ENCODE results near the gene SELENOM. TPM values are rescaled to one million over a fixed set of nuclear protein-coding genes. Genes with fewer than 3 reads are reported as not detected.

Gene SELENOM
- polyA plus RNA-seq, 1 donor from 2014 or later: 6.6 TPM

DNA sequence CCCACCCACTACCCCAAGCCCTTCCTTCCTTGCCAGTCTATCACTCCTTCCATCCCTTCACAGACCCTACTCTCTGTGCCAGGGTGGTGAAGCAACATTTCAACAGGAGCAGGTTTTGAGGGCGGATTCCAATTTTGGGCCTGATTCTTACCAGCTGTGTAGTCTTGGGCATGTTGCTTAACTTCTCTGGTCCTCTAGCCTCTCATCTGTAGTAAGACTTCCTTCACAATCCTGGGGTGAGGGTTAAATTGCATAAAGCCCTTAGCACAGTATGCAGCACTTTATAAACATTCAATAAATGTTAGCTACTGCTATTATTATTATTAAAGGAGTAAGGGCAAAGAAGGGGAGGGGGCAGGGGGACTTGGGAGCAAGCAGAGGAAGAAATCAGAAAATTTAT, 47.6 kb upstream of the SELENOM start:
- H3K9ac ChIP-seq (ENCODE audit: low read length): no peak overlapping the region
- H3K27me3 ChIP-seq (ENCODE audit: insufficient read depth, low read depth, low read length): no peaks in the 10 kb centered on the region
- no peak overlapping the region for H3K4me3 ChIP-seq (ENCODE audit: low read length)
- H2AFZ ChIP-seq (ENCODE audit: low read depth, low read length): no peak overlapping the region
- H3K27ac ChIP-seq (ENCODE audit: low read length): no peak overlapping the region
- H3K9me2 ChIP-seq (ENCODE audit: insufficient read depth, low read length): no peaks in the 10 kb centered on the region
- TF ChIP-seq POLR2AphosphoS5 (IDR thresholded peaks at IDR 0.05): no peak
- TF ChIP-seq TAF1 (IDR thresholded peaks at IDR 0.05; ENCODE audit: low read depth): no peak
- no peak for TF ChIP-seq RAD21 (conservative IDR thresholded peaks at IDR 0.05)
- TF ChIP-seq, protein P1, sequence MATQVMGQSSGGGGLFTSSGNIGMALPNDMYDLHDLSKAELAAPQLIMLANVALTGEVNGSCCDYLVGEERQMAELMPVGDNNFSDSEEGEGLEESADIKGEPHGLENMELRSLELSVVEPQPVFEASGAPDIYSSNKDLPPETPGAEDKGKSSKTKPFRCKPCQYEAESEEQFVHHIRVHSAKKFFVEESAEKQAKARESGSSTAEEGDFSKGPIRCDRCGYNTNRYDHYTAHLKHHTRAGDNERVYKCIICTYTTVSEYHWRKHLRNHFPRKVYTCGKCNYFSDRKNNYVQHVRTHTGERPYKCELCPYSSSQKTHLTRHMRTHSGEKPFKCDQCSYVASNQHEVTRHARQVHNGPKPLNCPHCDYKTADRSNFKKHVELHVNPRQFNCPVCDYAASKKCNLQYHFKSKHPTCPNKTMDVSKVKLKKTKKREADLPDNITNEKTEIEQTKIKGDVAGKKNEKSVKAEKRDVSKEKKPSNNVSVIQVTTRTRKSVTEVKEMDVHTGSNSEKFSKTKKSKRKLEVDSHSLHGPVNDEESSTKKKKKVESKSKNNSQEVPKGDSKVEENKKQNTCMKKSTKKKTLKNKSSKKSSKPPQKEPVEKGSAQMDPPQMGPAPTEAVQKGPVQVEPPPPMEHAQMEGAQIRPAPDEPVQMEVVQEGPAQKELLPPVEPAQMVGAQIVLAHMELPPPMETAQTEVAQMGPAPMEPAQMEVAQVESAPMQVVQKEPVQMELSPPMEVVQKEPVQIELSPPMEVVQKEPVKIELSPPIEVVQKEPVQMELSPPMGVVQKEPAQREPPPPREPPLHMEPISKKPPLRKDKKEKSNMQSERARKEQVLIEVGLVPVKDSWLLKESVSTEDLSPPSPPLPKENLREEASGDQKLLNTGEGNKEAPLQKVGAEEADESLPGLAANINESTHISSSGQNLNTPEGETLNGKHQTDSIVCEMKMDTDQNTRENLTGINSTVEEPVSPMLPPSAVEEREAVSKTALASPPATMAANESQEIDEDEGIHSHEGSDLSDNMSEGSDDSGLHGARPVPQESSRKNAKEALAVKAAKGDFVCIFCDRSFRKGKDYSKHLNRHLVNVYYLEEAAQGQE (IDR thresholded peaks at IDR 0.05; ENCODE audit: borderline replicate concordance): no peak
- no peaks in the 10 kb centered on the region for H3K9me3 ChIP-seq (ENCODE audit: low read length)
- H3K4me2 ChIP-seq (ENCODE audit: low read length): no peak overlapping the region
- no peaks in the 10 kb centered on the region for H3K79me2 ChIP-seq (replicated peaks; ENCODE audit: insufficient read depth, low read length)
- no peaks in the 10 kb centered on the region for H4K20me1 ChIP-seq (ENCODE audit: insufficient read depth)
- no peaks in the 10 kb centered on the region for H3F3A ChIP-seq (ENCODE audit: insufficient read depth, low read length, poor library complexity, severe bottlenecking)
- no peaks in the 10 kb centered on the region for H3K36me3 ChIP-seq (ENCODE audit: insufficient read depth, low read length)

DNA sequence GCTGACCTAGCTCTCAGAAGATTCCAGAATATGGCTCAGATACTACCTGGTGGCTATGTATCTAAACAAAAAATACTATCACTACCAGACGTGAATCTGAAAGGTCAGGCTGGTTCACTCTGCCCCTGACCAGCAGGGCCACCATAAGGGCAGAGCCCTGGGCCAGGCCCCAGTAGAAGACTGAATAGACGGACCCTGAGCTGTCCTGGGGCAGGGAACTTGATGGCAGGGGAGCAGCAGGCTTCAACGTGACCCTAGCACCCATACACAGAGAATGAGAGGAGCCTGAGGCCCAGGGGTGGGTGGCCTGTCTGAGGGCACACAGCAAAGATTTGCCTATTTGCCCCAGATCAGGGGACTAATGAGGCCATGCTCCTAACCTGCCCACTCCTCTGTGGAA, 46.0 kb upstream of the SELENOM start:
- Histone ChIP-seq H3F3A (ENCODE audit: insufficient read depth, low read length, poor library complexity, severe bottlenecking) (no peaks in the 10 kb centered on the region), H4K20me1 (ENCODE audit: insufficient read depth) (no peaks in the 10 kb centered on the region), H3K36me3 (ENCODE audit: insufficient read depth, low read length) (no peaks in the 10 kb centered on the region), H3K9me2 (ENCODE audit: insufficient read depth, low read length) (no peaks in the 10 kb centered on the region), H3K27me3 (ENCODE audit: insufficient read depth, low read depth, low read length) (no peaks in the 10 kb centered on the region), H3K4me2 (ENCODE audit: low read length) (no peak overlapping the region), H3K4me3 (ENCODE audit: low read length) (no peak overlapping the region), H3K9me3 (ENCODE audit: low read length) (no peaks in the 10 kb centered on the region), H3K79me2 (replicated peaks; ENCODE audit: insufficient read depth, low read length) (no peaks in the 10 kb centered on the region), H3K27ac (ENCODE audit: low read length) (no peak overlapping the region), H3K9ac (ENCODE audit: low read length) (no peak overlapping the region), H2AFZ (ENCODE audit: low read depth, low read length) (no peak overlapping the region)
- TF ChIP-seq SMC3 (conservative IDR thresholded peaks at IDR 0.05; ENCODE audit: poor library complexity): no peak
- TF ChIP-seq EP300 (conservative IDR thresholded peaks at IDR 0.05; ENCODE audit: poor library complexity, severe bottlenecking): no peak
- TF ChIP-seq POLR2AphosphoS5 (IDR thresholded peaks at IDR 0.05): no peak
- TF ChIP-seq RAD21 (conservative IDR thresholded peaks at IDR 0.05): no peak
- TF ChIP-seq EZH2 (IDR thresholded peaks at IDR 0.05; ENCODE audit: borderline replicate concordance, insufficient read depth, low read length, poor library complexity, severe bottlenecking): no peak
- no peak for TF ChIP-seq MXI1 (conservative IDR thresholded peaks at IDR 0.05; ENCODE audit: poor library complexity, severe bottlenecking)
- TF ChIP-seq, protein P2, sequence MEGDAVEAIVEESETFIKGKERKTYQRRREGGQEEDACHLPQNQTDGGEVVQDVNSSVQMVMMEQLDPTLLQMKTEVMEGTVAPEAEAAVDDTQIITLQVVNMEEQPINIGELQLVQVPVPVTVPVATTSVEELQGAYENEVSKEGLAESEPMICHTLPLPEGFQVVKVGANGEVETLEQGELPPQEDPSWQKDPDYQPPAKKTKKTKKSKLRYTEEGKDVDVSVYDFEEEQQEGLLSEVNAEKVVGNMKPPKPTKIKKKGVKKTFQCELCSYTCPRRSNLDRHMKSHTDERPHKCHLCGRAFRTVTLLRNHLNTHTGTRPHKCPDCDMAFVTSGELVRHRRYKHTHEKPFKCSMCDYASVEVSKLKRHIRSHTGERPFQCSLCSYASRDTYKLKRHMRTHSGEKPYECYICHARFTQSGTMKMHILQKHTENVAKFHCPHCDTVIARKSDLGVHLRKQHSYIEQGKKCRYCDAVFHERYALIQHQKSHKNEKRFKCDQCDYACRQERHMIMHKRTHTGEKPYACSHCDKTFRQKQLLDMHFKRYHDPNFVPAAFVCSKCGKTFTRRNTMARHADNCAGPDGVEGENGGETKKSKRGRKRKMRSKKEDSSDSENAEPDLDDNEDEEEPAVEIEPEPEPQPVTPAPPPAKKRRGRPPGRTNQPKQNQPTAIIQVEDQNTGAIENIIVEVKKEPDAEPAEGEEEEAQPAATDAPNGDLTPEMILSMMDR (IDR thresholded peaks at IDR 0.05; ENCODE audit: poor library complexity, severe bottlenecking): no peak
- TF ChIP-seq, protein P1 (IDR thresholded peaks at IDR 0.05; ENCODE audit: borderline replicate concordance): no peak
- no peak for TF ChIP-seq TAF1 (IDR thresholded peaks at IDR 0.05; ENCODE audit: low read depth)

Measured in neural cell (in vitro differentiated cells).